Stomach smooth muscle (tissue), 2 donors: Measurements from ENCODE around the gene TRMO.
"Not testable (repeated sequence)": the region's sequence is repeated elsewhere in the genome, so short reads cannot be mapped to it uniquely, and the experiment has no call there.

Experiments
- H3K27ac ChIP-seq: one replicate; pipeline ENCODE4 v1.7.0; 2013; ENCODE audit warnings: mild to moderate bottlenecking, low read length, inconsistent platforms
- H3K27me3 ChIP-seq, 2 donors: one replicate each; pipeline ENCODE4 v1.7.0; 2013; ENCODE audit warnings: low read length in 2 of 2; ENCODE audit not compliant: insufficient read depth in 2 of 2, control insufficient read depth in 1 of 2
- H3K36me3 ChIP-seq, 2 donors: one replicate each; pipeline ENCODE4 v1.7.0; 2013; ENCODE audit warnings: low read length in 2 of 2; ENCODE audit not compliant: control insufficient read depth in 2 of 2, insufficient read depth in 2 of 2
- H3K4me1 ChIP-seq: one replicate; pipeline ENCODE4 v1.7.0; 2013; ENCODE audit warnings: low read length; ENCODE audit not compliant: control insufficient read depth, insufficient read depth
- H3K4me3 ChIP-seq, 2 donors: one replicate each; pipeline ENCODE4 v1.7.0; 2013; ENCODE audit warnings: low read length in 2 of 2
- H3K9ac ChIP-seq, 2 donors: one replicate each; pipeline ENCODE4 v1.7.0; 2013; ENCODE audit warnings: low read length in 2 of 2, mild to moderate bottlenecking in 1 of 2
- H3K9me3 ChIP-seq, 2 donors: one replicate each; pipeline ENCODE4 v1.7.0; 2013; ENCODE audit warnings: low read length in 2 of 2; ENCODE audit not compliant: control insufficient read depth in 2 of 2
- donor health status: healthy.
- donor health status: Pancreatic carcinoma.

The TRMO gene, protein sequence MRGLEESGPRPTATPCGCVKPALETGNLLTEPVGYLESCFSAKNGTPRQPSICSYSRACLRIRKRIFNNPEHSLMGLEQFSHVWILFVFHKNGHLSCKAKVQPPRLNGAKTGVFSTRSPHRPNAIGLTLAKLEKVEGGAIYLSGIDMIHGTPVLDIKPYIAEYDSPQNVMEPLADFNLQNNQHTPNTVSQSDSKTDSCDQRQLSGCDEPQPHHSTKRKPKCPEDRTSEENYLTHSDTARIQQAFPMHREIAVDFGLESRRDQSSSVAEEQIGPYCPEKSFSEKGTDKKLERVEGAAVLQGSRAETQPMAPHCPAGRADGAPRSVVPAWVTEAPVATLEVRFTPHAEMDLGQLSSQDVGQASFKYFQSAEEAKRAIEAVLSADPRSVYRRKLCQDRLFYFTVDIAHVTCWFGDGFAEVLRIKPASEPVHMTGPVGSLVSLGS

GRCh38 chr9:97921959-97922724 lies at the start of gene TRMO:
TSS of gene TRMO (minus strand) at chr9:97922500. CDS start at chr9:97922493, 7 bp downstream.
- Histone ChIP-seq H3K4me1 (peaks cover 2% of the 10 kb centered on the region), H3K9ac (peak within 1 kb of the TSS; percentile 69 to 99), H3K9me3 (no peaks in the 10 kb centered on the region)

GRCh38 chr9:97970165-97970564 lies 47.9 kb upstream of the TRMO start:
- Histone ChIP-seq H3K9ac (no peak overlapping the region), H3K9me3 (no peaks in the 10 kb centered on the region)

More at GRCh38 chr9:97921959-97922724, at the start of gene TRMO:
- Histone ChIP-seq H3K4me3 (peak within 1 kb of the TSS; percentile 56 to 87), H3K36me3 (no peaks in the 10 kb centered on the region), H3K27ac (peak within 1 kb of the TSS; percentile 98), H3K27me3 (peaks cover 0 to 3% of the 10 kb centered on the region in 2 donors)

DNA sequence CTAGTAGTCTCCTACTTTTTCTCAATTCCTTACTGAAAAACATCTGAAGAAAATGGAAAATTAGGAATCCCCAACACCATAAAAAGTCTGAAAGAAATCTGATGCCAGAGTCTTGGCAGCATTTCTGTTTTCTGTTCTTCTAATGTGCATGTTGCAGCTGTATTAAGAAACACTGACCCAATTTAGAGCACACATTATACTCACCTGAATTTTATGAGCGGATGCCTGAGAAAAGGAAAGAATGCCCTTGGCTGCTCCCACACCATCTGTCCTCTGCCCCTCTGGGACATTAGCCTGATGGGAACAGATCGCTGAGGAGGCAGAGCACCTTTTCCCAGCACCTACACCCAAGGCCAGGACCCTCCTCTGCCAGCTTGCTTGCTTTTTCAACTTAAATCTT lies 46.7 kb upstream of the TRMO start:
- H3K27me3 ChIP-seq, result peaks cover 0 to 3% of the 10 kb centered on the region in 2 donors
- H3K36me3 ChIP-seq, result no peaks in the 10 kb centered on the region
- H3K27ac ChIP-seq, result no peak overlapping the region
- H3K9me3 ChIP-seq, result no peaks in the 10 kb centered on the region
- no peak overlapping the region for H3K4me3 ChIP-seq
- no peaks in the 10 kb centered on the region for H3K4me1 ChIP-seq
- no peak overlapping the region for H3K9ac ChIP-seq

More at GRCh38 chr9:97970165-97970564, 47.9 kb upstream of the TRMO start:
- no peaks in the 10 kb centered on the region for H3K4me1 ChIP-seq
- no peak overlapping the region for H3K4me3 ChIP-seq
- no peaks in the 10 kb centered on the region for H3K36me3 ChIP-seq
- H3K27me3 ChIP-seq, result peaks cover 0 to 3% of the 10 kb centered on the region in 2 donors
- no peak overlapping the region for H3K27ac ChIP-seq

DNA sequence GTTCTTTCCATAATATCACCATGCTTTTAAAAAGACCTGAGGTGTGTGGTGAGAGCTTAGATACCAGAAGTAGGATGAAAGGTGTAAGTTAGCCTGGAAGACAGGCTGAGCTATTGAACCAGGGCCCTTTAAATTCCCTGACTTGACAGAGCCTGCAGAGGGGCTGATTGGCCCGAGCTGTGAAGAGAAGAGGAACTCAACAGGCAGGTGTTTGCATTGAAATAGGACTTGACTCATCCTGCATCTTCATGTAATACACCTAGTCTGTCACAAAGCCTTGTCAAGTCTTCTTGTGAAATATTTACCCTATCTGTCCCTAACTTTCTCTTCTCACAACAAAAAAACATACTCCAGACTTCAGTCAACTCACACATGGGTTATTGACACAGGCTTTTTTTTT lies 44.2 kb upstream of the TRMO start:
- Histone ChIP-seq H3K27ac (no peak overlapping the region), H3K9ac (no peak overlapping the region), H3K9me3 (no peaks in the 10 kb centered on the region), H3K4me1 (no peaks in the 10 kb centered on the region), H3K4me3 (no peak overlapping the region), H3K36me3 (no peaks in the 10 kb centered on the region), H3K27me3 (peaks cover 0 to 3% of the 10 kb centered on the region in 2 donors)

DNA sequence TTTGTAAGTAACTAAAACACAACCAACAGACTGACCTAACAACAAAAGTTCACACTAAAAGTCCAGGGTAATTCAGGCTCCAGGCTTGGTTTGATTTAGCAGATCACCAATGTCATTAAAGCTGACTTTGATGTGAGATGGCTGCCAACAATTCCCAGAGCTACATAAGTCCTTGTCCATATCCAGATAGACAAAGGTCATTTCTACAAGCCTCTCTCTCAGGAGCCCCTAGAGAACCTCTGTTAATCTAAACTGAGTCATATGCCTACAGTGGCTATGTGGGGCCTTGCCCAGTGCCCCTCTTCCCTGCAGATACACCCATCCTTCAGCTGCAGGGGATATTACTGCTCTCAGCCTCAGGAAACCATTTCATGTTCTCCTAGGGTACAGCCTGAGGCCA lies 42.6 kb upstream of the TRMO start:
- Histone ChIP-seq H3K27me3 (peaks cover 0 to 3% of the 10 kb centered on the region in 2 donors), H3K9me3 (no peaks in the 10 kb centered on the region), H3K4me3 (no peak overlapping the region), H3K27ac (no peak overlapping the region), H3K36me3 (no peaks in the 10 kb centered on the region), H3K9ac (no peak overlapping the region), H3K4me1 (no peaks in the 10 kb centered on the region)

- H3K9me3 ChIP-seq, result no peaks in the 10 kb centered on the region
- no peaks in the 10 kb centered on the region for H3K36me3 ChIP-seq
- no peak overlapping the region for H3K27ac ChIP-seq
- H3K27me3 ChIP-seq, result peaks cover 0 to 3% of the 10 kb centered on the region in 2 donors
- no peaks in the 10 kb centered on the region for H3K4me1 ChIP-seq
- H3K9ac ChIP-seq, result no peak overlapping the region
- H3K4me3 ChIP-seq, result no peak overlapping the region
These were observed 40.9 kb upstream of the TRMO start for GRCh38 chr9:97963232-97963631.

DNA sequence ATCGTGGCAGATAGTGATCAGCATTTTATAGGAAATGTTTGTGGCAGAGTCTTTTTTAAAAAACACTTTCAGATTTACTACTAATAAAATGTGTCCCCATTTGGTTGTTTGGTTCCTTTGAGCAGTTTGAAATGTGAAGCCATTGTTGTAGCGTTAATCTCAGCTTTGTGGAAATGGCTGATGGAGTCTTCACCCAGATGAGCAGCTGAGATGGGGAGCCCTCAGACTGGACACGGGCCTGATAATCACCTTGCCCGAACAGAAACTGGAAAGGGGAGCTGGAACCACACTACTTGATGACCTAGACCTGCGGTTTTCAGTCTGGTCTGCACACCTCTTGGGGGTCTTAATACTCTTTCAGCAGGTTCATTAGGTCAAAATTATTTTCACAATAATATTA lies 40.3 kb upstream of the TRMO start:
- Histone ChIP-seq H3K36me3 (no peaks in the 10 kb centered on the region), H3K27me3 (peaks cover 0 to 3% of the 10 kb centered on the region in 2 donors), H3K9ac (no peak overlapping the region), H3K27ac (no peak overlapping the region), H3K4me1 (no peaks in the 10 kb centered on the region), H3K9me3 (no peaks in the 10 kb centered on the region), H3K4me3 (no peak overlapping the region)

DNA sequence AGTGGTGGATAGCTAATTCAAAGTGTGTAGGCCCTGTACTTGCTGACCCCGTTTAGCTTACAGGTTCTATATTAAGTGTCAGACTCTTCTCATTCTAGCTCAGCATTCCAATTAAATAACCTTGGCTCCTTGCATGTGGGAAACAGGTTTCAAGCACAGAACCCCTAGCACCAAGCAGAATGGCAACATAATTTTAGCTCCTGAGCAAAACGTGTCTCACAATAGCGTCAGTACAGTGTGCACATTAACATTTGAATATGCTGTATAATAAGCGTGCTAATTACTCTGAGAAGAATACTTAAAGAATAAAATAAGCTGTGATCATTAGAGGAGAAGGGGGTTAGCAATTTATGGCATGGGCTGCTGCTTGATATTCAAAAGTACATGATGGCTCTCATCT lies 39.8 kb upstream of the TRMO start:
- Histone ChIP-seq H3K9ac (no peak overlapping the region), H3K27me3 (peaks cover 0 to 3% of the 10 kb centered on the region in 2 donors)

GRCh38 chr9:97961361-97961760 lies 39.1 kb upstream of the TRMO start:
- Histone ChIP-seq H3K4me1 (no peaks in the 10 kb centered on the region), H3K27ac (no peak overlapping the region), H3K36me3 (no peaks in the 10 kb centered on the region), H3K4me3 (no peak overlapping the region), H3K9me3 (no peaks in the 10 kb centered on the region), H3K27me3 (no peaks in the 10 kb centered on the region), H3K9ac (no peak overlapping the region)

More for the DNA sequence above, 39.8 kb upstream of the TRMO start:
- no peaks in the 10 kb centered on the region for H3K9me3 ChIP-seq
- no peaks in the 10 kb centered on the region for H3K36me3 ChIP-seq
- no peak overlapping the region for H3K27ac ChIP-seq
- no peak overlapping the region for H3K4me3 ChIP-seq
- no peaks in the 10 kb centered on the region for H3K4me1 ChIP-seq

DNA sequence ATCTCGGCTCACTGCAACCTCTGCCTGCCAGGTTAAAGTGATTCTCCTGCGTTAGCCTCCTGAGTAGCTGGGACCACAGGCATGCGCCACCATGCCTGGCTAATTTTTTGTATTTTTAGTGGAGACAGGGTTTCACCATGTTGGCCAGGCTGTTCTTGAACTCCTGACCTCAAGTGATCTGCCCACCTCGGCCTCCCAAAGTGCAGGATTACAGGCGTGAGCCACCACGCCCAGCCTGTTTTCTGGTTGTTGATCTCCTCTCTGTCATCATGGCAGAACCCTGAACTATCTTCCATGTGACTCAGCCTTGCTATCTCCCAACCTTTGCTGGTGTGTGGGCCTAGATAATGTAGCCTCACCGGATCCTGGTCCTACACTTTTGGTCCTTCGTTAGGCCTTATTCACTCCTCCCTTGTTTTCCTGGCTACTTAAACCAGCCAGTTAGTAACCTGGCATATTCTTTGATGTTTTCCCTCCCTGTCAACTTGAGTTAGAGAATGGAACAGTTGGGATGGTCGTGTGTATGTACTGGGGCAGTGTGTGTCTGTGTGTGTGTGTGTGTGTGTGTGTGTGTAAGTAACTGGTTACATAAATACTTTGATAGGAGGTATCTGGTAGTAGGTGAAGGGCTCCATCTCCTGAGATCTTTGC lies 38.5 kb upstream of the TRMO start:
- H3K9me3 ChIP-seq, H3K4me1 ChIP-seq, H3K27me3 ChIP-seq, H3K27ac ChIP-seq, H3K9ac ChIP-seq, H3K36me3 ChIP-seq, H3K4me3 ChIP-seq: not testable (repeated sequence)
